ENCODE results near the gene BEND7. TPM values are rescaled to one million over a fixed set of nuclear protein-coding genes. Genes with fewer than 3 reads are reported as not detected.
A peak's percentile ranks its signal among the peaks of the same experiment; 100 is the strongest.

BEND7 gene, protein sequence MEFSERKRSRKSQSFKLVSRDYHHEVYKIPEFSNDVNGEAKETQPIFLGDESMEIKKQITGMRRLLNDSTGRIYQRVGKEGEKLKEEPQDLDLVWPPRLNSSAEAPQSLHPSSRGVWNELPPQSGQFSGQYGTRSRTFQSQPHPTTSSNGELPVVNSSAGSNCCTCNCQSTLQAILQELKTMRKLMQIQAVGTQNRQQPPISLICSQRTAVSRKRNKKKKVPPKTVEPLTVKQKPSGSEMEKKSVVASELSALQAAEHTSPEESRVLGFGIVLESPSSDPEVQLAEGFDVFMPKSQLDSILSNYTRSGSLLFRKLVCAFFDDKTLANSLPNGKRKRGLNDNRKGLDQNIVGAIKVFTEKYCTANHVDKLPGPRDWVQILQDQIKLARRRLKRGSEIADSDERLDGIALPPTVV
- 1.3 and 4.2 TPM in 2 replicates for total RNA-seq

DNA sequence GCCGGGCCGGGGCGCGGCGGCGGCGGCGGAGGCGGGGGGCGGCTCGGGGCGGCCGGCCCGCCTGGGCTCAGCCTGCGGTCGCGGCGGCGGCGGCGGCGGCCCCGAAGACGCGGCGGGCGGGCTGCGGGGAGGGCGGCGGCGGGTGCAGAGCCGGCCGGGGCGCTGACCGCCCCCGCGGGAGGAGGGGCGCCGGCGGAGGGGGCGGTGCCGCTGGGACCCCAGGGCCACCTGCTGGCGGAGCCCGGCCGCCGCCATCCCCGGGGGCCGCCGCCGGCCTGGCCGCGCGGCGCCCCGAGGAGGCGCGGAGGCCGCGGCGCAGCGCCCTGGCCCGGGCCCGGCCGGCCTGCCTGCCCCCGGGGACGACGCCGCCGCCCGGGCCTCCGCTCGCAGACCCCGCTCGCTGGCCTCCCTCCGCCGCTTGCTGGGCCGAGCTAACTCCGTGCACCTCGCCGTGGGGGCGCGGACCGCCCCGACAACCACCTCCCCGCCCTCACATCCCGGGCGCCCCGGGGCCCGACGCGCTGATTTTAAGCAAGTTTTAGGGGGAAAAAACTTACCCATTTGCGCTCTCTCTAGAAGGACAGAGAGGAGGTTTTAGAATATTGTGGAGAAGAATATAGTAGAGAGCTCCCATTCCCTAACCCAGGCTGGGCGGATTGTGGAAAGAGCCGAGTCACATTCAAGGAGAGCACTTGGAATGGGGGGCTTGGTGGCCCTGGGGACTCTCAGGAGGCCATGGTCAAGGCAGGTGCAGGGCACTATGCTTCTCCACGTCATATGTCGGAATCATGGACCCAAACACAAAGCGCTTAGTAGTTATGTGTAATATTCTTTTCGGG lies at the start of gene BEND7:
Gene BEND7 (minus strand): TSS at position 140 of the 839 bp plus-strand sequence. CDS start 481 bp downstream, outside the sequence.
- DNase-seq (ENCODE audit: low read depth): no peak
- no peak for FAIRE-seq
- TF ChIP-seq, protein P1, sequence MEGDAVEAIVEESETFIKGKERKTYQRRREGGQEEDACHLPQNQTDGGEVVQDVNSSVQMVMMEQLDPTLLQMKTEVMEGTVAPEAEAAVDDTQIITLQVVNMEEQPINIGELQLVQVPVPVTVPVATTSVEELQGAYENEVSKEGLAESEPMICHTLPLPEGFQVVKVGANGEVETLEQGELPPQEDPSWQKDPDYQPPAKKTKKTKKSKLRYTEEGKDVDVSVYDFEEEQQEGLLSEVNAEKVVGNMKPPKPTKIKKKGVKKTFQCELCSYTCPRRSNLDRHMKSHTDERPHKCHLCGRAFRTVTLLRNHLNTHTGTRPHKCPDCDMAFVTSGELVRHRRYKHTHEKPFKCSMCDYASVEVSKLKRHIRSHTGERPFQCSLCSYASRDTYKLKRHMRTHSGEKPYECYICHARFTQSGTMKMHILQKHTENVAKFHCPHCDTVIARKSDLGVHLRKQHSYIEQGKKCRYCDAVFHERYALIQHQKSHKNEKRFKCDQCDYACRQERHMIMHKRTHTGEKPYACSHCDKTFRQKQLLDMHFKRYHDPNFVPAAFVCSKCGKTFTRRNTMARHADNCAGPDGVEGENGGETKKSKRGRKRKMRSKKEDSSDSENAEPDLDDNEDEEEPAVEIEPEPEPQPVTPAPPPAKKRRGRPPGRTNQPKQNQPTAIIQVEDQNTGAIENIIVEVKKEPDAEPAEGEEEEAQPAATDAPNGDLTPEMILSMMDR (IDR thresholded peaks at IDR 0.05; ENCODE audit: insufficient read depth, low read length, severe bottlenecking): no peak
- Histone ChIP-seq H3K4me3 (ENCODE audit: low read depth, low read length) (peak within 1 kb of the TSS; percentile 42), H3K27me3 (ENCODE audit: control insufficient read depth, insufficient read depth, low read length) (no peaks in the 10 kb centered on the region), H3K36me3 (ENCODE audit: control insufficient read depth, insufficient read depth, low read length) (no peaks in the 10 kb centered on the region)

DNA sequence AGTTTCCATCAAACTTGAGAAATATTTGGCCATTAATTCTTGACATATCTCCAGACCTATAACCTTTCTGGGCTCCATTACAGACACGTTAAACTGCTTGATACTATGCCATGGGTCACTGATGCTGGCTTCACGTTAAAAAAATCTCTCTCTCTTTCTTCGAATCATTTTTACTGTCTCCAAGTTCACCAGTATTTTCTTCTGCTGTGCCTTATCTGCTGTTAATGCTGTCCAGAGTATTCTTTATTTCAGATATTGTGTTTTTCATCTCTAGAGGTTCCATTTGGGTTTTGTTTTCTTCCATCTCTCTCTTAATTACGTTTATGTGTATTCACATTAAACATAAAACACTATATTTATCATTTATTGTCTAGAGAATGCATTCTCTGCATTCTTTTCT lies 45.1 kb upstream of the BEND7 start:
- Histone ChIP-seq H3K4me3 (ENCODE audit: low read depth, low read length) (no peak overlapping the region), H3K27me3 (ENCODE audit: control insufficient read depth, insufficient read depth, low read length) (no peaks in the 10 kb centered on the region), H3K36me3 (ENCODE audit: control insufficient read depth, insufficient read depth, low read length) (no peaks in the 10 kb centered on the region)
- DNase-seq (ENCODE audit: low read depth) (no peak), FAIRE-seq (no peak)
- TF ChIP-seq, protein P1 (IDR thresholded peaks at IDR 0.05; ENCODE audit: insufficient read depth, low read length, severe bottlenecking): no peak

DNA sequence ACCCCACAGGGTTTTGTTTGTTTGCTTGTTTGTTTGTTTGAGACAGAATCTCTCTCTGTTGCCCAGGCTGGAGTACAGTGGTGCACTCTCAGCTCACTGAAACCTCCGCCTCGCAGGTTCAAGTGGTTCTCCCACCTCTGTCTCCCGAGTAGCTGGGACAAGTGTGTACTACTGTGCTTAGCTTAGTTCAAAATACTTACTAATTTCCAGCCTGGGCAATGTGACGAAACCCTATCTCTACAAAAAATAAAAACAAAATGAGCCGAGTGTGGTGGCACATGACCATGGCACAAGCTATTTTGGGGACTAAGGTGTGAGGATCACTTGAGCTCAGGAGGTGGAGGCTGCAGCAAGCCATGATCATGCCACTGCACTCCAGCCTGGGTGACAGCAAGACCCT lies 42.7 kb upstream of the BEND7 start:
- Histone ChIP-seq H3K27me3 (ENCODE audit: control insufficient read depth, insufficient read depth, low read length) (no peaks in the 10 kb centered on the region), H3K36me3 (ENCODE audit: control insufficient read depth, insufficient read depth, low read length) (no peaks in the 10 kb centered on the region), H3K4me3 (ENCODE audit: low read depth, low read length) (no peak overlapping the region)
- TF ChIP-seq, protein P1 (IDR thresholded peaks at IDR 0.05; ENCODE audit: insufficient read depth, low read length, severe bottlenecking): no peak
- DNase-seq (ENCODE audit: low read depth): no peak
- FAIRE-seq: no peak

DNA sequence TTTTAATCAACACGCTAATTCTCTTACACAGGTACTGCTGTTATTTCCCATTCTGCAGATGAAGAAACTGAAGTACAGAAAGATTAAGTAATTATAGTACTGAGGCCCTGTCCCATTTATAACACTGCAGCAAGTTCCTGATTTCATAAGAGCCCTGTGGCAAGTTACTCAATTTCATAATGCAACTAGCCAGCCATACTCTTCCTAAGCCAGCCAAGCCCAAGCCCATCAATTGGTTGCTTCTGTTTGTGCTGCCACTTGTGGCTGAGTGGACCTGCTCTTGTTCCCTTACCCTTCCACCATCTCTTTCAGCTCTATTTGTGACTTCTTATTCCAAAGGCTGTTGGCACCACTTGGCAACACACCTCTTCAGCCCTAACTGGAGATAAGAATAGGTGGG lies 38.2 kb upstream of the BEND7 start:
- no peaks in the 10 kb centered on the region for H3K27me3 ChIP-seq (ENCODE audit: control insufficient read depth, insufficient read depth, low read length)
- H3K36me3 ChIP-seq (ENCODE audit: control insufficient read depth, insufficient read depth, low read length): no peaks in the 10 kb centered on the region
- DNase-seq (ENCODE audit: low read depth) (peak; percentile 23), FAIRE-seq (no peak)
- TF ChIP-seq, protein P1 (IDR thresholded peaks at IDR 0.05; ENCODE audit: insufficient read depth, low read length, severe bottlenecking): no peak
- H3K4me3 ChIP-seq (ENCODE audit: low read depth, low read length): no peak overlapping the region

DNA sequence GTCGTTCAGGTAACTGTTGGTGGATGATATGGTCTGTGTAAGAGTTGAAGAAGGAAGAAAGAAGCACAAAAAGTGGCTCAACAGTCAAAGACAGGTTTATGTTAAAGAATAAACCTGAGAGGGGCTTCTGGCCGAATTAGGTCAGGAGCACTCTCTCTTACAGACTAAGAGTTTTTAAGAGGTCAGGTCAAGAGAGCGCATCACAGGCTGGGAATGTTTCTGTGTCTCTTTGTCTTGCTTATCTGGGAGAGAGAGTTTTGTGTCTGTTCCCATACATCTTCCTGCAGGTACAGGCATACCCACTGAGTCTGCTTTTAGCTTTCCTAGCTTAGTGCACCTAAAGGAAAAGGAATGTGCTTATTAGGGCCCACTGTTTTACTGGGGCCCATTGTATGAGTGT lies 35.8 kb upstream of the BEND7 start:
- TF ChIP-seq, protein P1 (IDR thresholded peaks at IDR 0.05; ENCODE audit: insufficient read depth, low read length, severe bottlenecking): no peak
- no peaks in the 10 kb centered on the region for H3K27me3 ChIP-seq (ENCODE audit: control insufficient read depth, insufficient read depth, low read length)
- H3K36me3 ChIP-seq (ENCODE audit: control insufficient read depth, insufficient read depth, low read length): no peaks in the 10 kb centered on the region
- peak; percentile 77 for FAIRE-seq
- no peak overlapping the region for H3K4me3 ChIP-seq (ENCODE audit: low read depth, low read length)
- DNase-seq (ENCODE audit: low read depth): no peak
